Testis (tissue), 2 donors: ENCODE data around the gene RABEPK.

Source experiments
- POLR2A ChIP-seq: fragments of 450-650 bp; IDR thresholded peaks from one replicate; pipeline ENCODE4 v1.6.1; 2017; ENCODE audit warnings: antibody characterized with exemption, mild to moderate bottlenecking, moderate library complexity
- TF ChIP-seq, protein P1 (sequence below), 3 experiments: fragments of 450-650 bp in 2 of 3; fragments of 200-600 bp in 1 of 3; sonication (generic) in 1 of 3; IDR thresholded peaks; one replicate each; pipeline ENCODE4 v1.5.1; 2016 to 2019; ENCODE audit warnings: antibody characterized with exemption in 3 of 3, mild to moderate bottlenecking in 2 of 3, moderate library complexity in 1 of 3

DNA sequence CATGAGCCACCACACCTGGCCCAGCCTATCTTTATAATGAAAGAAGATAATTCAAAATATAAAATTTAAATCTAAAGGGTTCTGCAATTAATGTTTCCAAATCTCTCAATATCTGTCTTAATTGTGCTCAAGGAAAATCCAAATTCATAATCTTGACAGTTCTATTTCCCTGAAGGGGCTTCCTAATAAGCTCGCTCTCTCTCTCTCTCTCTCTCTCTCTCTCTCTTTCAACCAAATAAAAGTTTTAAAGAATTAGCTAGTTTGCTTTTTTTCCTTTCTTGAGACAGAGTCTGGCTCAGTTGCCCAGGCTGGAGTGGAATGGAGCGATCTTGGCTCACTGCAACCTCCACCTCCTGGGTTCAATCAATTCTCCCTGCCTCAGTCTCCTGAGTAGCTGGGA lies 43.8 kb upstream of the RABEPK start:
- TF ChIP-seq, protein P1, sequence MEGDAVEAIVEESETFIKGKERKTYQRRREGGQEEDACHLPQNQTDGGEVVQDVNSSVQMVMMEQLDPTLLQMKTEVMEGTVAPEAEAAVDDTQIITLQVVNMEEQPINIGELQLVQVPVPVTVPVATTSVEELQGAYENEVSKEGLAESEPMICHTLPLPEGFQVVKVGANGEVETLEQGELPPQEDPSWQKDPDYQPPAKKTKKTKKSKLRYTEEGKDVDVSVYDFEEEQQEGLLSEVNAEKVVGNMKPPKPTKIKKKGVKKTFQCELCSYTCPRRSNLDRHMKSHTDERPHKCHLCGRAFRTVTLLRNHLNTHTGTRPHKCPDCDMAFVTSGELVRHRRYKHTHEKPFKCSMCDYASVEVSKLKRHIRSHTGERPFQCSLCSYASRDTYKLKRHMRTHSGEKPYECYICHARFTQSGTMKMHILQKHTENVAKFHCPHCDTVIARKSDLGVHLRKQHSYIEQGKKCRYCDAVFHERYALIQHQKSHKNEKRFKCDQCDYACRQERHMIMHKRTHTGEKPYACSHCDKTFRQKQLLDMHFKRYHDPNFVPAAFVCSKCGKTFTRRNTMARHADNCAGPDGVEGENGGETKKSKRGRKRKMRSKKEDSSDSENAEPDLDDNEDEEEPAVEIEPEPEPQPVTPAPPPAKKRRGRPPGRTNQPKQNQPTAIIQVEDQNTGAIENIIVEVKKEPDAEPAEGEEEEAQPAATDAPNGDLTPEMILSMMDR (IDR thresholded peaks at IDR 0.05): no peak
- no peak for TF ChIP-seq POLR2A
